HL-60 (cell line): Measurements from ENCODE around the gene HS1BP3.

Experiments
- DNase-seq, 2 experiments: peaks; one replicate each; pipeline ENCODE4 v3.0.0-alpha.2; 2010 to 2020; ENCODE audit warnings: low read depth in 1 of 2, low spot score in 1 of 2
- H3K27ac ChIP-seq: fragments of 250-450 bp; sonication (Bioruptor Pico); replicated peaks from 2 replicates; pipeline ENCODE4 v1.5.1; 2020; ENCODE audit warnings: mild to moderate bottlenecking, moderate library complexity
- H3K27me3 ChIP-seq: fragments of 250-450 bp; sonication (Bioruptor Pico); 2 replicates; pipeline ENCODE4 v1.5.1; 2021; ENCODE audit warnings: mild to moderate bottlenecking, moderate library complexity; ENCODE audit not compliant: insufficient read depth, poor library complexity, severe bottlenecking
- H3K4me3 ChIP-seq: replicated peaks from 2 replicates; pipeline ENCODE4 v1.5.1; 2011; ENCODE audit warnings: mild to moderate bottlenecking, control low read depth, low read length; ENCODE audit not compliant: insufficient read depth
- CTCF ChIP-seq: IDR thresholded peaks from one replicate; pipeline ENCODE4 v1.5.1; 2011; ENCODE audit warnings: low read length, control low read depth, inconsistent platforms; ENCODE audit not compliant: insufficient read depth
- GABPA ChIP-seq: IDR thresholded peaks from 2 replicates; pipeline ENCODE4 v1.6.1; 2012; ENCODE audit warnings: low read depth
- POLR2AphosphoS5 ChIP-seq: IDR thresholded peaks from 2 replicates; pipeline ENCODE4 v1.6.1; 2012; ENCODE audit warnings: low read depth
- REST ChIP-seq: IDR thresholded peaks from 2 replicates; pipeline ENCODE4 v1.6.1; 2012; ENCODE audit warnings: low read depth; ENCODE audit not compliant: insufficient replicate concordance
- SPI1 ChIP-seq: IDR thresholded peaks from 2 replicates; pipeline ENCODE4 v1.6.1; 2012; ENCODE audit warnings: low read depth, mild to moderate bottlenecking, borderline replicate concordance

The HS1BP3 gene

GRCh38 chr2:20671036-20671735, 20.3 kb upstream of the HS1BP3 start:
- Histone ChIP-seq H3K27ac (no peak overlapping the region), H3K27me3 (peaks cover 21% of the 10 kb centered on the region), H3K4me3 (no peak overlapping the region)
- DNase-seq: no peak
- TF ChIP-seq CTCF (no peak), REST (no peak), POLR2AphosphoS5 (no peak), GABPA (no peak), SPI1 (no peak)

GRCh38 chr2:20670315-20671035, 19.6 kb upstream of the HS1BP3 start:
- no peak overlapping the region for H3K27ac ChIP-seq
- H3K4me3 ChIP-seq: no peak overlapping the region
- no peak for DNase-seq
- peaks cover 28% of the 10 kb centered on the region for H3K27me3 ChIP-seq
- TF ChIP-seq SPI1 (no peak), POLR2AphosphoS5 (no peak), GABPA (no peak), REST (no peak), CTCF (no peak)

GRCh38 chr2:20669562-20670314, 18.8 kb upstream of the HS1BP3 start:
- no peak for DNase-seq
- peaks cover 36% of the 10 kb centered on the region for H3K27me3 ChIP-seq
- no peak overlapping the region for H3K4me3 ChIP-seq
- TF ChIP-seq REST: no peak
- no peak for TF ChIP-seq CTCF
- no peak for TF ChIP-seq POLR2AphosphoS5
- no peak for TF ChIP-seq GABPA
- no peak for TF ChIP-seq SPI1
- H3K27ac ChIP-seq: no peak overlapping the region
